CMK (cell line): Measurements from ENCODE around the gene ANTKMT.

ENCODE experiments used
- DNase-seq: peaks from one replicate; pipeline ENCODE4 v3.0.0-alpha.2; 2010; ENCODE audit warnings: low read depth

The ANTKMT gene, protein sequence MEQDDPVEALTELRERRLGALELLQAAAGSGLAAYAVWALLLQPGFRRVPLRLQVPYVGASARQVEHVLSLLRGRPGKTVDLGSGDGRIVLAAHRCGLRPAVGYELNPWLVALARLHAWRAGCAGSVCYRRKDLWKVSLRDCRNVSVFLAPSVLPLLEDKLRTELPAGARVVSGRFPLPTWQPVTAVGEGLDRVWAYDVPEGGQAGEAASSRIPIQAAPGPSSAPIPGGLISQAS

GRCh38 chr16:720990-721764 is at the start of gene ANTKMT:
Gene ANTKMT (plus strand): TSS chr16:721146. CDS start chr16:721275, 129 bp downstream.
- DNase-seq, result peak; percentile 72

DNA sequence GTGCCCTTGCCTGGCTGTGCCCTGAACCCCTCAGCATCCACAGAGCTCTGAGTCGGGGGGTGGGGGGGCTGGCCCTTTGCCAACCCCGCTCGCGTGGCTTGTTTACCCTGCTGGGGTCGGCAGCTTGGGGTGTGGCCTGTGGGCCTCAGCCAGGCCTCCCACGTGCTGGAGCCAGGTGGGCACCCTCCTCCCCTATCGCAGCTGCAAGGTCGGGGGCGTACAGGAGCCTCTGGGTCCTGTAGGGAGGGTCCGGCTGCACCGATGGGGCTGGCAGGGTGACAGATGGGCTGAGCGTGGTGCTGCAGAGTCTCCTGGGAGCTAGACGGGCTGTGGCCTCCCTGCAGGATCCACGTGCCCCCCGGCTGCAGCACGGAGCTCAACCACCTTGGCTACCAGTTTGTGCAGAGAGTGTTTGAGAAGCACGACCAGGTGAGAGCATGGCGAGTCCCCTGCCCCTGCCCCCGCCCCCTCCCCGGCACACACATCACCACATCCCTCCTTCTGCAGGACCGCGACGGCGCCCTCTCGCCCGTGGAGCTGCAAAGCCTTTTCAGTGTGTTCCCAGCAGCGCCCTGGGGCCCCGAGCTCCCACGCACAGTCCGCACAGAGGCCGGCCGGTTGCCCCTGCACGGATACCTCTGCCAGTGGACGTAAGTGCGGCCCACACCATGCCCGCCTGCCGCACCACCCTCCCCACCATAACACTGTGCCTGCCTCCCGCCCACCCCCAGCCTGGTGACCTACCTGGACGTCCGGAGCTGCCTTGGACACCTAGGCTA is 49.4 kb upstream of the ANTKMT start:
- DNase-seq, result no peak

- DNase-seq, result no peak
These were observed 48.6 kb upstream of the ANTKMT start for GRCh38 chr16:672371-672770.

DNA sequence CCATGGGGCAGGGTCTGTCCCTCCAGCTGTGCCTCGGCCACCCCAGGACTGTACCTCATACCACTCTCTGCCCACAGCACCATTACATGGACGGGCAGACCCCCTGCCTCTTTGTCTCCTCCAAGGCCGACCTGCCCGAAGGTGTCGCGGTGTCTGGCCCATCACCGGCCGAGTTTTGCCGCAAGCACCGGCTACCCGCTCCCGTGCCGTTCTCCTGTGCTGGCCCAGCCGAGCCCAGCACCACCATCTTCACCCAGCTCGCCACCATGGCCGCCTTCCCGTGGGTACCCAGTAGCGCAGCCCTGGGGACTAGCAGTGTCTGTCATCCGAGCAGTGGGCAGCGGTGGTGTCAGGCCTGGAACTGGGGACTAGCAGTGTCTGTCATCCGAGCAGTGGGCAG is 48.1 kb upstream of the ANTKMT start:
- DNase-seq, result no peak

- DNase-seq, result no peak
These were observed 47.5 kb upstream of the ANTKMT start for GRCh38 chr16:673399-673991.

GRCh38 chr16:674214-674881 is 46.6 kb upstream of the ANTKMT start:
- DNase-seq, result no peak

DNA sequence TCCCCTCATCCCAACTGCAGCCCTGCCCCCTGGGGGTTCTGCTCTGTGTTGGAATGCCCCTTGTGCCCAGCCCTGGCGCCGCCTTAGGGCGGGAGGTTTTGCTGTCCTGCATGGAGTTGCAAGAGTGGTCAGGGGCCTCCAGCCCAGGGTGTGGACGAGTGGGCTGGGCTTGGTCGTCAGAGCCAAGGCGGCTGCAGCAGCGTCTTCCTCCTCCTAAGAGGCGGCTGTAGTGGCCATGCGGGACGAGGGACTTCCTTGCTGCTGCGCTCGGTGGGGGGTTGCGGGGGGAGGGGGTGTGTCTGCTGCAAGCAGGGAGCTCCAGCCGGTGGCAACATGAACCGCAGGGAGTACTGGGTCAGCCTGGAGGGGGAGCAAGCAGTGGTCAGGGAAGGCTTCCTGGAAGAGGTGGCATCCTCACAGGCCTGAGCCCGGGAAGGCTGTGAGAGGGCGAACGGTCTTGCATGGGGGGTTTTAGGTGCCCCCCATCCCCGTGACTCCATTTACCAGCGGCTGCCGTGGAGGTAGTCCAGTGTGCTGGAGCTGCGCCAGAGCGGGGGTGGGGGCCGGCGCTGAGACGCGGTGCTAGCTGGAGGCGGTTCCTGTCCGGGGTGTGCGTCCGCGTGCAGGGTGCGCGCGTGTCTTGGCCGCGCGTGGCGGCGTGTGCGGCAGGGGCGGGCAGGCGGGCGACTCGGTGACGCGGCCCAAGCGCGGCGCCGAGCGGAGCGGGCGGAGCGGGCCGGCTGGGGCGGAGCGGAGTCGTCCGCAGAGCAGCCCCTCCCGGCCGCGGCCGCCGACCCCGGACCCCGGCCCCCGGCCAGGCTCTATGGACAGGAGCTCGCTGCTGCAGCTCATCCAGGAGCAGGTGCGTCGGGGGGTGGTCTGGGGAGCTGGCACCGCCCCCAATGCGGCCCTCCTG is 45.7 kb upstream of the ANTKMT start, which contains the start of gene RHBDL1:
TSS of gene RHBDL1 (plus strand) at position 704 of the 916 bp plus-strand sequence. CDS start at position 824, 120 bp downstream.
- DNase-seq, result no peak

DNA sequence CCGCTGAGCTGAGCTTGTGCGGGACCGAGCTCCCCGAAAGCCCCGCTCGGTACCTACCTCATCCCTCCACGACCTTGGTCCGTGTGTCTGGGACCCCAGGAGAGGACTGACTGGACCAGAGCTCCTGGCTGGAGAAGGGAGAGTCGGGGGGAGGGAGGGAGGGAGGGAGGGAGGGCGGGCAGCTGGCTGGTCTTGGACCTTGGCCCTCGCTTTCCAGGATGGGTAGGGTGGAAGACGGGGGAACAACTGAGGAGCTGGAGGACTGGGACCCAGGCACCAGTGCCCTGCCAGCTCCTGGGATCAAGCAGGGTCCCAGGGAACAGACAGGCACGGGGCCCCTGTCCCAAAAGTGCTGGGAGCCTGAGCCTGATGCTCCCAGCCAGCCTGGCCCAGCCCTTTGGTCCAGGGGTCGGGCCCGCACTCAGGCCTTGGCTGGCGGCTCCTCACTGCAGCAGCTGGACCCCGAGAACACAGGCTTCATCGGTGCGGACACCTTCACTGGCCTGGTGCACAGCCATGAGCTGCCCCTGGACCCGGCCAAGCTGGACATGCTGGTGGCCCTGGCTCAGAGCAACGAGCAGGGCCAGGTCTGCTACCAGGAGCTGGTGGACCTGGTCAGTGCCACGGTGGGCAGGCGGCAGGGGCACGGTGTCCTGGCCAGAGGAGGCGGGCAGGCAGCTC is 44.9 kb upstream of the ANTKMT start:
- no peak for DNase-seq

DNA sequence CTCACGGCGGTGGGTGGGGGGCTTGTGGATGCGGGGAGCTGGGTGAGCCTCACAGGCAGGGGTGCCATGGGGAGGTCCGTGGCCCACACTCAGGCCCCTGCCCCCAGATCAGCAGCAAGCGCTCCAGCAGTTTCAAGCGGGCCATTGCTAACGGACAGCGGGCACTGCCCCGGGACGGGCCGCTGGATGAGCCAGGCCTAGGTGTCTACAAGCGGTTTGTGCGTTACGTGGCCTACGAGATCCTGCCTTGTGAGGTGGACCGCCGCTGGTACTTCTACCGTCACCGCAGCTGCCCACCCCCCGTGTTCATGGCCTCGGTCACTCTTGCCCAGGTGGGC is 44.4 kb upstream of the ANTKMT start:
- DNase-seq, result no peak

- no peak for DNase-seq
These were observed 44.0 kb upstream of the ANTKMT start for GRCh38 chr16:676913-677312.

- DNase-seq, result no peak
These were observed 43.4 kb upstream of the ANTKMT start for GRCh38 chr16:677316-678190.

- DNase-seq, result no peak
These were observed 42.6 kb upstream of the ANTKMT start for GRCh38 chr16:678209-678857.

- peak; percentile 67 for DNase-seq
These were observed 41.8 kb upstream of the ANTKMT start for GRCh38 chr16:678858-679813.

GRCh38 chr16:679814-680624 is 40.9 kb upstream of the ANTKMT start, which contains the start of gene STUB1:
Gene STUB1 (plus strand): TSS chr16:680410. CDS start chr16:680526, 116 bp downstream.
- DNase-seq, result no peak

GRCh38 chr16:680625-680945 is 40.4 kb upstream of the ANTKMT start:
- DNase-seq, result no peak

GRCh38 chr16:680967-681745 is 39.8 kb upstream of the ANTKMT start:
- DNase-seq, result no peak
